HAP-1 (cell line): ENCODE results near the gene NEK10.
A peak's percentile ranks its signal among the peaks of the same experiment; 100 is the strongest.

Source experiments
- DNase-seq, 2 experiments: peaks; one replicate each; pipeline ENCODE4 v3.0.0-alpha.2; 2016 to 2020; ENCODE audit warnings: low spot score in 2 of 2
- H3K27me3 ChIP-seq: fragments of 250-450 bp; sonication (Bioruptor Pico); 2 replicates; pipeline ENCODE4 v1.5.1; 2020; ENCODE audit warnings: low read depth, mild to moderate bottlenecking, moderate library complexity
- H3K36me3 ChIP-seq: fragments of 250-450 bp; sonication (Bioruptor Pico); replicated peaks from 2 replicates; pipeline ENCODE4 v1.5.1; 2020; ENCODE audit warnings: mild to moderate bottlenecking
- H3K4me1 ChIP-seq: fragments of 250-450 bp; sonication (Bioruptor Pico); 2 replicates; pipeline ENCODE4 v1.5.1; 2020; ENCODE audit warnings: mild to moderate bottlenecking
- H3K4me3 ChIP-seq: fragments of 250-450 bp; sonication (Bioruptor Pico); 2 replicates; pipeline ENCODE4 v1.5.1; 2020; ENCODE audit warnings: mild to moderate bottlenecking, moderate library complexity
- H3K9me3 ChIP-seq: fragments of 250-450 bp; sonication (Bioruptor Pico); 2 replicates; pipeline ENCODE4 v1.5.1; 2020; ENCODE audit warnings: mild to moderate bottlenecking, moderate library complexity
- in situ Hi-C: fragments of 300-500 bp; cut with MboI; formaldehyde crosslinking; loops from 3 replicates; pipeline ENCODE4 v1.14.3; 2020; ENCODE audit warnings: low sequenced_read_pairs, inconsistent platforms, mixed read lengths

NEK10 gene

GRCh38 chr3:27105904-27106303, 263.3 kb downstream of the NEK10 start:
- H3K36me3 ChIP-seq: no peaks in the 10 kb centered on the region
- no peaks in the 10 kb centered on the region for H3K27me3 ChIP-seq
- H3K9me3 ChIP-seq: no peaks in the 10 kb centered on the region
- peak in 1 of 2 experiments; percentile 62 for DNase-seq
- H3K4me1 ChIP-seq: peaks cover 24% of the 10 kb centered on the region
- in situ Hi-C loops: no loop called here
- H3K4me3 ChIP-seq: no peak overlapping the region

GRCh38 chr3:27097182-27097581, 272.0 kb downstream of the NEK10 start:
- Histone ChIP-seq H3K4me3 (no peak overlapping the region), H3K27me3 (no peaks in the 10 kb centered on the region), H3K36me3 (no peaks in the 10 kb centered on the region), H3K9me3 (no peaks in the 10 kb centered on the region), H3K4me1 (peaks cover 17% of the 10 kb centered on the region)
- DNase-seq: no peak
- in situ Hi-C loops: no loop called here

- no peaks in the 10 kb centered on the region for H3K9me3 ChIP-seq
- H3K27me3 ChIP-seq: no peaks in the 10 kb centered on the region
- H3K36me3 ChIP-seq: no peaks in the 10 kb centered on the region
- in situ Hi-C loops: no loop called here
- H3K4me3 ChIP-seq: no peak overlapping the region
- peaks cover 17% of the 10 kb centered on the region for H3K4me1 ChIP-seq
- no peak for DNase-seq
Observed at GRCh38 chr3:27095553-27096222, 273.5 kb downstream of the NEK10 start.

GRCh38 chr3:27094721-27095120, 274.5 kb downstream of the NEK10 start:
- in situ Hi-C loops: no loop called here
- Histone ChIP-seq H3K9me3 (no peaks in the 10 kb centered on the region), H3K27me3 (no peaks in the 10 kb centered on the region), H3K4me1 (peaks cover 20% of the 10 kb centered on the region), H3K36me3 (no peaks in the 10 kb centered on the region), H3K4me3 (no peak overlapping the region)
- no peak for DNase-seq

GRCh38 chr3:27093771-27094170, 275.4 kb downstream of the NEK10 start:
- no peak for DNase-seq
- no peaks in the 10 kb centered on the region for H3K36me3 ChIP-seq
- in situ Hi-C loops: no loop called here

GRCh38 chr3:27090275-27091041, 278.7 kb downstream of the NEK10 start:
- Histone ChIP-seq H3K9me3 (no peaks in the 10 kb centered on the region), H3K36me3 (no peaks in the 10 kb centered on the region), H3K27me3 (no peaks in the 10 kb centered on the region), H3K4me3 (no peak overlapping the region), H3K4me1 (peaks cover 20% of the 10 kb centered on the region)
- no peak for DNase-seq
- in situ Hi-C loops: no loop called here

More at GRCh38 chr3:27093771-27094170, 275.4 kb downstream of the NEK10 start:
- Histone ChIP-seq H3K9me3 (no peaks in the 10 kb centered on the region), H3K4me1 (peaks cover 20% of the 10 kb centered on the region), H3K27me3 (no peaks in the 10 kb centered on the region), H3K4me3 (no peak overlapping the region)

GRCh38 chr3:27089645-27090044, 279.5 kb downstream of the NEK10 start:
- Histone ChIP-seq H3K9me3 (no peaks in the 10 kb centered on the region), H3K27me3 (no peaks in the 10 kb centered on the region), H3K36me3 (no peaks in the 10 kb centered on the region), H3K4me3 (no peak overlapping the region), H3K4me1 (peaks cover 12% of the 10 kb centered on the region)
- in situ Hi-C loops: no loop called here
- DNase-seq: no peak

GRCh38 chr3:27089068-27089467, 280.1 kb downstream of the NEK10 start:
- H3K4me1 ChIP-seq: peaks cover 6% of the 10 kb centered on the region
- no peaks in the 10 kb centered on the region for H3K9me3 ChIP-seq
- no peak for DNase-seq
- H3K27me3 ChIP-seq: no peaks in the 10 kb centered on the region
- in situ Hi-C loops: no loop called here
- H3K36me3 ChIP-seq: no peaks in the 10 kb centered on the region
- no peak overlapping the region for H3K4me3 ChIP-seq

- in situ Hi-C loops: no loop called here
- Histone ChIP-seq H3K4me3 (no peak overlapping the region), H3K27me3 (no peaks in the 10 kb centered on the region), H3K36me3 (no peaks in the 10 kb centered on the region), H3K4me1 (peaks cover 7% of the 10 kb centered on the region), H3K9me3 (no peaks in the 10 kb centered on the region)
- no peak for DNase-seq
Observed at GRCh38 chr3:27085829-27086730, 283.1 kb downstream of the NEK10 start.

- Histone ChIP-seq H3K27me3 (no peaks in the 10 kb centered on the region), H3K4me3 (no peak overlapping the region), H3K36me3 (no peaks in the 10 kb centered on the region), H3K9me3 (no peaks in the 10 kb centered on the region), H3K4me1 (peaks cover 34% of the 10 kb centered on the region)
- no peak for DNase-seq
- in situ Hi-C loops: loop anchor here (5.0 kb wide), 1 partner anchor 40 kb away; no protein-coding TSS in a partner anchor
Observed at GRCh38 chr3:27081992-27082607, 287.1 kb downstream of the NEK10 start.

- H3K4me1 ChIP-seq: peaks cover 39% of the 10 kb centered on the region
- H3K4me3 ChIP-seq: no peak overlapping the region
- no peaks in the 10 kb centered on the region for H3K36me3 ChIP-seq
- DNase-seq: no peak
- in situ Hi-C loops: loop anchor here (5.0 kb wide), 1 partner anchor 39 kb away; no protein-coding TSS in a partner anchor
- no peaks in the 10 kb centered on the region for H3K9me3 ChIP-seq
- H3K27me3 ChIP-seq: no peaks in the 10 kb centered on the region
Observed at GRCh38 chr3:27081566-27081965, 287.6 kb downstream of the NEK10 start.

- DNase-seq: no peak
- Histone ChIP-seq H3K4me3 (no peak overlapping the region), H3K27me3 (no peaks in the 10 kb centered on the region), H3K9me3 (no peaks in the 10 kb centered on the region), H3K36me3 (no peaks in the 10 kb centered on the region), H3K4me1 (peaks cover 47% of the 10 kb centered on the region)
- in situ Hi-C loops: loop anchor here (5.0 kb wide), 1 partner anchor 38 kb away; no protein-coding TSS in a partner anchor
Observed at GRCh38 chr3:27080258-27080525, 289.0 kb downstream of the NEK10 start.

- no peaks in the 10 kb centered on the region for H3K36me3 ChIP-seq
- no peak overlapping the region for H3K4me3 ChIP-seq
- peaks cover 51% of the 10 kb centered on the region for H3K4me1 ChIP-seq
- no peaks in the 10 kb centered on the region for H3K27me3 ChIP-seq
- in situ Hi-C loops: loop anchor here (5.0 kb wide), 1 partner anchor 37 kb away; no protein-coding TSS in a partner anchor
- H3K9me3 ChIP-seq: no peaks in the 10 kb centered on the region
- DNase-seq: no peak
Observed at GRCh38 chr3:27079427-27080257, 289.5 kb downstream of the NEK10 start.
